Stimulated activated CD8-positive, alpha-beta memory T cell treated with anti-CD3 and anti-CD28 coated beads, Interleukin-2, amount 100 ng/mL, for 1 hour (primary cell): ENCODE data around the gene FRAS1.
"Not testable (repeated sequence)": the region's sequence is repeated elsewhere in the genome, so short reads cannot be mapped to it uniquely, and the experiment has no call there.

Experiments used
- DNase-seq, 2 donors: peaks; one replicate each; pipeline ENCODE4 v3.0.0-alpha.2; 2020; ENCODE audit warnings: low read depth in 2 of 2

The FRAS1 gene

DNA sequence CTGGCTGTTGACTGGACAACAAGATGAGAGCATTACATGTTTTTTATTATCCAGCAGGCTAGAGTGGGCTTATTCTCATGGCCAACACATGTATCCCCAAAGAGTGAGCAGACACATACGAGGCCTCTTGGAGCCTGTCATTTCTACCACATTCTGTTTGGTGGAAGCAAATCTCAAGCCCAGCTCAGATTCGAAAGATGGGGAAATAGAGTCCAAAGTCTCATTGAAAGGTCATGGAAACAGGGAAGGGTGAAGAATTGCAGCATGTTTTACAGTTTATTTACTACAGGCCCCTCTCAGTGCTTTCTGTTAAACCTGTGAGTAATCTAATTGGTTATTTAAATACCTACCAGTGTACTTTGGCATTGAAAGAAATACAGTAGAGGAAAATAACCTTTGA lies 108.6 kb downstream of the FRAS1 start:
- no peak for DNase-seq

DNA sequence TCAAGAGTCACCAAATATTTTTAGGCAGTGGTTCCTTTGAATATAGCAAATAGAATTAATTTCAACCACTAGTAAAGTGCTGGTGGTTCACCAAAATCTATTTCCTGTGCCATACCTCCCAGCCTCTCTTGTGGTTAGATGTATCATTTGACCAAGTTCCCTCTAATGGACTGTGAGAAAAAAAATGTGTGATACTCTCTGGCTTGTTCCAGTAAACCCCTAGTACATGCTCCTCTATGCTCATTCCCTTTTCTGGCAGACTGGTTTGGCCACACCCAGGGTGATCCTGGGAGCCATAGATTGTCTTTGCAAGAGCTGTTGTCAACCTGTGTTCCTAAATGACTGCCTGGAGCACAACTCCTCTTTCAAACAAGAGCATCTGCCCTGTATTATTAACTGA lies 109.5 kb downstream of the FRAS1 start:
- no peak for DNase-seq

DNA sequence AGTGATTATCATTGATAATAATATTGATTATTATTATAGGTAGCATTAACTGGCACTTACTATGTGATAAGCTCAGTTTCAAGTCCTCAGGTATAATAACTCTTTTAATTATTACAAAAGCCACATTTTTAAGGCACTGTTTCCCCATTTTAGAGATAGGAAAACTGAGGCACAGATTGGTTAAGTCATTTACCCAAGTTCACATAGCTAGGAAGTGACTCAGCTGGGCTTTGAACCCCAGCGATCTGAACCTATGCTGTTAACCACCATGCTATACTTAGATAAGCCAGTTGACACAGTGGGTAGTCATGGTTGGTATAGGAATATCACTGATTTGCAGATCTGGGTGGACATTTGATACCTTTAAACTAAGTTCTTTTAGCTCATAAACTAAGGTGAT lies 110.4 kb downstream of the FRAS1 start:
- DNase-seq: no peak

DNA sequence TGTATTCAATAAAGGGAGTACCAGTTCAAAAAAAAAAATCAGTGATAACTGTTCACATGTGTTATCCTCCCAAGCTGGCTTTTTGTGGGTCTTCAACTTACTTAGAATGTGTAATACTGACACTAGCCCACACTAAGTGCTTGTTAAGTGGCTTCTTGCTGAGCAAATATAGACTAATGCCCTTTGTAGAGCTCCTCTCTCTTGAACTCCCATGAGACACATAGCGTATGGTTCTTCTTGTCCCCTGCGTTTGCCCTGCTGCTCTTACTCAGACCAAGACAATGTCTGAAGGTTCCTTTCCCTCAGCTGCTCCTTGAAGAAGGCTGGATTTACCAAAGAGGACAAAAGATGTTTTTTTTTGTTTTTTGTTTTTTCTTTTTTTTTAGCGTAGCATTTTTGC lies 110.9 kb downstream of the FRAS1 start:
- no peak for DNase-seq

DNA sequence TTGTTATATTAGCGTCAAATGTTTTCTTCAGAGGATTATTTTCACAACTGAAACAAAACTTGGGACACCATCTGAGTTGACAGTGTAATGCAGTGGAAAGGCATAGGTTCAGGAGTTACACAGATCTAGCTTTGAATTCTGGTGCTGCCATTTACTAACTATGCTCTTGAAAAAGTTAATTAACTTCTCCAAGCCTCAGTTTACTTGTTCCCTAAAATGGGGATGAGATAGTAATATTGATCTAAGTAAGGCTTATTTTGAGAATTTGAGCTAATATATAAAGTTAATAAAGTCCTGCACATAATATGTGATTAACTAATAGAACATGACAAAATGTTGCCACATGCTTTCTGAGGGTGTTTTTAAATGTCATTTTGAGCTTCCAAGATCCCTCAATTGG lies 112.6 kb downstream of the FRAS1 start:
- no peak for DNase-seq

DNA sequence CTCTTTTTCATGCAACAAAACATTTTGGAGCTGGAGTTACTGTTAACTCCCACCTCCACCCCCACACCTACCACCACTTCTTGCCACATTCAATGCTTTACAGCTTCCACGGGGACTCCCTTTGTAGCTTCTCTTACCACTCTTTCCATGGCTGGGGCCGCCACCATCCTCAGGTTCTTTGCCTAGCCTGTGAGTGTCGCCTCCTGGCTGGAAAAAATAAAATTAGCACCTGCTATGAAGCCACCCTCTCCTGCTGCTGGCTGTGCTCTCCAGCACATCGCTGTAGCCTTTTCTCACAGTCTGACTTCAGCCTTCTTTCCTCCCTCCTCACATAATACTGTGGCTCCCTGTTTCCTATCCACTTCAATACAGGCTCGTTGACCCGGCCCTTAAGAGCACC lies 114.4 kb downstream of the FRAS1 start:
- DNase-seq: no peak

DNA sequence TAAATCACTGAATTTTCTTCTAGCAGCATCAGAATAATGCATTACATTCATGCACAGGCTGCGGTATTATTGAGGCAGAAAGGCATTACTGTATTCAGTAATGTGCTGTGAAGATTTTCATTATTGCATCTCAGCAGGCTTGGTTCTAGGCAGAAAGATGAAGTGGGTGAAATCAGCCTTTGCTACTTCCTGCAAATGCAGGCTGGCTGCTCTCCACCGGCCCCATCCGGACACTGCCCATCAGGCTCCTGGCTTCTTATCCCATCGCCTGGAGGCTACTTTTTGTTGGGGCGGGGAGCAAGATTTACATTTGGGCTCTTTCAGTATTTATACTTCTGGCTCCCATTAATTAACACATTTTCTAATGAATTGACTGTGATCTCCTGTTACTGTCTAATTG lies 117.8 kb downstream of the FRAS1 start:
- DNase-seq: no peak

DNA sequence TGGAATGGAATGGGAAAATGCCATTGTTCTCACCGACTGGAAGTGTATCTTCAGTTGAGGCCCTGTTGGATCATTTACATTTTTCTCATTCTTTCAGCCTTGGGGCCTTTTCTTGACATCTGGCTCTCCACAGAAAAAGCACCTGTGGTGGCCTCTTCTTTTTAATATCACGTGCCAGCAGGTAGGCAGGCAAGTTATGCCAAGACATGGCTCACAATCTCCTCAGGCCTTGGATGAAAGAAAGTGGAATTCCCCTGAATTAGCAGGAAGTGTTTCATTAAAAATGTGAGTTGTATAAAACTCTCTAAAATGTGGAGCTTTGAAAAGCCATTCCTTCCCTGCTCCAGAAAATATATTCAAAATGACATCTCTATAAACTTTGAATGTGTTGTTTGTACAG lies 122.1 kb downstream of the FRAS1 start:
- no peak for DNase-seq

DNA sequence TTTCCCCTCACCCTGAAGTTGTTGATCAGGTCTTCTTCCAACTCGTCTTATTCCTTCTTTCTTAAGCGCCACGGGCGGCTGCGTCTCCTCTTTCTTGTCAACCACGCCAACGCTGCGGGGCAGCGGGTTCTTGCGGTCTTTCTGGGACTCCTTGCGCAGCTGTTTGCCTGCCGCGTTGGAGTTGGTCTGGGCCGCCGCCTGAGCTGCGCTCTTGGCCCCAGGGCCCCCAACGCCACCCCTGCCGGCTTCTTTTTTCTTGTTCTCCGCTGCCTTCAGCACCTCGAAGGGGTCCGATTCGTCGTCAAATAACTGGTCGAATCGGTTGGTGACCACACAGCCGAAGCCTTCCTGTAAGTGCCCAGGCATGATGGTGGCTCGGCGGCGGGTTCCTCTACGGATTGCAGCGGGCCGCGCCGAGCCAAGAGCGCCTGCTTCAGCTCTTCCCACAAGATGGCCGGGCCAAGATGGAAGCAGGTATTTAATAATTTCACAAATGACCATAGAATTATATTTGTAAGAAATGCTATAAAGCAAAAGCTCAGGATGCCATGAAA lies 124.6 kb downstream of the FRAS1 start:
- DNase-seq: not testable (repeated sequence)

DNA sequence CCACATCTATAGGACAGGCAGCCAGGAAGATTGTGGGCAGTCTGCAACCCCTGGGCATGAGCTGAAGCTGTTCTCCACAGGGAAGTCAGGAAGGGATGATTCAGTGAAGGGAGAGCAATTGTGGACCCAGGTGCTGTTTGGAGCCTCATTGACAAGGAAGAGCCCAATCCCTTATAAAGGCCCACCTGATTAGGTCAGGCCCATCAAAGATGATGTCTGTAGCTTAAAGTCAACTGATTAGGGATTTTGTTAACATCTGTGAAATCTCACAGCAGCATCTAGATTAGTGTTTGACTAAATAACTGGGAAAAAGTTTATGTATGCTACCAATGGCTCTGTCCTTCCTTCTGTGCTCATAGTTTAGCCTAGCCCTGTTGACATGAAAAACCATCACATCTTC lies 127.5 kb downstream of the FRAS1 start:
- DNase-seq: no peak

DNA sequence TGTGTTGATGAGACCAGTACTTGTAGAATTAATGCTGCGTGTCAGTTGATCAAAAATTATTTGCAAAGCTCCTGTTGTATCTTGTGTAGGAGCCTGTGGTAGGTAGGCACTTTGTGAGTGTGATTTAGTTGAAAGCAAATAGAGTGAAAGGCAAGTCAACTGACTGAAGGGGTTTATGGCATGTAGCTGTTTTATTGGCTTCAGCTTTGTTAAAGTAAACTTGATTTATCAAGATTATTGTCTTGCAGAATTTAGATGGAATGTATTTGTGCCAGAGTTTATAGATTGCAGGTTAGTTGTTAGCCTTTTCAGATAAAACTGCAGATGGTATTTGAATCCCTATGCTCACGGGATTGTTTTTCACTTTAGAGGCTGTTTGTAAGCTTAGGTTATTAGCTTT lies 128.0 kb downstream of the FRAS1 start:
- DNase-seq: no peak

DNA sequence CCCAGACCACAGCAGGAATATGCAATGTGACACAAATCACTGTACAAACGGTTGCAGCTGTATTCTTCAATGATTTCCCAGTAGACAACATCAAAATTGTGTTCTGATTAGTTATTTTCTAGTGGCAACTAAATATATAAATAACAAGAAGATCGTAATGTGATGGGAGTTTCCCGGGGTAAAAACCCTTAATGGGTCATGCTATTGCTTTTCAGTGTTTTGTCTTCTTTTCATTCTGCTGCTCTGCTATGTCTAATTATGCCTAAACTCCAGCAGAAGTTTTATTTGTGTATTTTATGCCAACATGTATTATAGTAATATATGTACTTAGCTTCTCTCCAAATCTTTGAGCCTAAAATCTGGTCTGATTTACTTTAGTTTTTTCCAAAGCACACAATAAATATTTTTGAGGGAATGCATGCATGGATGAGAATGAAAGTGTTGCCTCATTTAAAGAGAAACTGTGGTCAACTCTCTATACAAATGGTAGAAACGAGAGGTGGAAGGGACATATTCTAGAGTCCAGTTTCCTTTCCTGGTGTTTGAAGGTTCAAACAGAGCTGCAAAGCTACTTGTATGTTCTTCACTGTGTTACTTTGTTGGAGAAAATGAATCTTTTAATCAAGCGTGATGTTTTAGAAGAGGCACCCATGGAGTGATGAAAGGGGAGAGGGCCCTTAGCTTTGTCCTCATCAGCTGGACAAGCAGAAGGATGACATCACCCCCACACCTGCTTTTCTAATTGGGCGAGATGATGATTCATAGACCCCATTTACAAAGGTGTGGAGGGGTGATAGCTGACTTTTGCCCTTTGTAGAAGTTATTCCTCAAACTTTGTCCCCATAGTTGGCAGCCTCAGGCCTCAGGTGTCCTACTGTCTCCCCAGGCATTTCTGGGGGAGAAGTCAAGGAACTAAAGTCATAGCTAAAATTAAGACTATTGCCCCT lies 129.7 kb downstream of the FRAS1 start:
- no peak for DNase-seq

DNA sequence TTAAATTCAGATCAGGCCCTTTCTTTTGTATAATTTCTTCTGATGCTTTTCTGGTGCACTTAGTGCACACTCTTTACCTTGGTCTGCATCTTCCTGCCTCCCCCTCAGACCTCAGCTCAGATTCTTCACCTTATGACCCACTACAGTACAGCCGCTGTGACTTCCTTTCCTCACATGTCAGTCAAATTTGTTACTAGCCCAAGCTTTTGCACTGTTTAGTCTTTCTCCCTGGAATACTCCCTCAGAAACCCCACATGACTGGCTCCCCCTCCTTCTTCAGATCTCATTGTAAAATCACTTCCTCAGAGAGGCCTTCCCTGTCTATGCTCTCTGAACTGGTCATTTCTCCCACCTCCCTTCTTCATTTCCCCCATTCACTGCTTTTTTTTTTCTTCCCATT lies 132.9 kb downstream of the FRAS1 start:
- no peak for DNase-seq

DNA sequence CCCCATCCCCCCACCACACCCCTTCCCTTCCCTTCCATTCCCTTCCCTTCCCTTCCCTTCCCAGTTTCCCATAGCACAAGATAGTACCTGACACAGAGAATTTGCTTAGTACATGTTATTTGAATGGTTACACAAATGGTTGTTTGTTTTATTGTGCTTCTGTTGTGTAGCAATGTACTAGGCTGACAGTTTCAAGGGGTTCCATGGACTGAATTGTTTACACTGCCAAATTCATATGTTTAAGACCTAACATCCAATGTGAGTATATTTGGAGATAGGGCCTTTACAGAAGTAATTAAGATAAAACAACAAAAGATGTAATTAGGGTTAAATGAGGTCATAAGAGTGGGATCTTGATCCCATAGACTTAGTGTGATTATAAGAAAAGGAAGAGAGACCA lies 133.5 kb downstream of the FRAS1 start:
- no peak for DNase-seq

DNA sequence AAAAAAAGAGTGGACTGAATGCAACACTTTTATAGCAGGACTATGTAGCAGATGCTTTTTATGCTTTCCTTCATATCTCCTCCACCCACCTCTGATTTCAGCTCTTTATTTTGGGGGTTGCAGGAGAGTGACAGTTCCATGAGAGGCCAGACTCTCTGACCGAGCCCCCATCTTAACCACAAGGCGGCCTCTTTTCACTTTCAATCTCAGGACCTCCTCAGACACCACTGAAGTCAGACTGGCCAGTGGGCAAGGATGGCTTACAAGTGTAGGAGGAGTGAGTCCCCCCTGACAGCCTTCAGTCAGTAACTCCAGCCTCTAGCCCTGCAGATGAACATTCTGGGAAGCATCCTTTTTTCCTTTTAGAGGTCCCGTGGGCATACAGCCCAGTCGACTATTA lies 140.8 kb downstream of the FRAS1 start:
- no peak for DNase-seq

DNA sequence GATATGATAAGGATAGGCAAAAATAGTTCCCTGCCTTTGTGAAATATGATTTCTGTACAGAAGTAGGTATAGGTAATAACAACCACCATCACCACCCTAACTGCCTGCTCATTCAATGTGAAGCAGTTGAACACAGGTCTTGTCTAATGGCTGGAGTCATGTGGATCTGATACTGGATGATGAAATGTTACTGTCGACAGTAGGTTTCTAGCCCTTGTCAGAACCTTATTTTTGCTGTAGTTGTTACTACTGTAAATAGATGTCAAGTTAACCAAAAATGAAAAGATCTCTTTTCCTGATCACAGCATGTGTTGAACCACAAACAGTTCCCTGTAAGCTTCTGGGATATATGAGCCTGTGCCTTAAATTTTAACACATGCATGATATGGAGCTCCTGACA lies 142.9 kb downstream of the FRAS1 start:
- no peak for DNase-seq

DNA sequence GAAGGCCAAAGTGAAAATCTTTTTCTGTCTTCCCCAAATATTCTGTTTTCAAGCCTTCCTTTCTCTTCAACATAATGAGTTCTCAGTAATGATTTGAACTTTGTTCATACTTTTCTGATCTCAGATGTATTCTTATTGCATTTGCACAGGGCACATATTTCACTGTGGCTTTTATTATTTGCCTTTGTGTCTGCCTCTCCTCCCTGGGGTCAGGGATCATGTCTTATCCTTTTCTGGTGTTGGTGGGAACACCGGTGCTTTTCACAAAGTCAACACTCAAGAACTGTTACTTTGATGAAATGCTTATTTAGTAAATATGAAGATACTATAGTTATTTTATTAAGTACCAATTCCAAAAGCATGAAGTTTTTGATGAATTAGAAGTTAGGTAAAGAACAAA lies 143.8 kb downstream of the FRAS1 start:
- DNase-seq: no peak

DNA sequence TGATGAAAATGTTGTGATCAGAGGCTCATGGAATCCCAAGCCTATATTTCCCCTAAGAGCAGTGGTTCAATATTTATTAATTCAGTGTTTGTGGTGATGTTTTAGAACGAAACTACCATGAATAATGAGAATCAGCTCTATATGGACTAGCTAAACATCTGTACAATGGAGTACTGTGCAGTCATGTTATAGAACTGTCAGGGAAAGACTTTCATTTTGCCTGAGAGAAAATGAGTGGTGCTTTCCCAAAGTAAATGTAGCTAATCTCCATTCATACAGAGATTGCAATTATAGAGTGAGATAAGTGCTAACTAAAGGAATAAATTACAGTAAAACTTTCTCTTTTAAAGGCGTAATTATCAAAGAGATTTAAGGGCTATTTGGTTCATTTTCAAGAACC lies 147.1 kb downstream of the FRAS1 start:
- no peak for DNase-seq

DNA sequence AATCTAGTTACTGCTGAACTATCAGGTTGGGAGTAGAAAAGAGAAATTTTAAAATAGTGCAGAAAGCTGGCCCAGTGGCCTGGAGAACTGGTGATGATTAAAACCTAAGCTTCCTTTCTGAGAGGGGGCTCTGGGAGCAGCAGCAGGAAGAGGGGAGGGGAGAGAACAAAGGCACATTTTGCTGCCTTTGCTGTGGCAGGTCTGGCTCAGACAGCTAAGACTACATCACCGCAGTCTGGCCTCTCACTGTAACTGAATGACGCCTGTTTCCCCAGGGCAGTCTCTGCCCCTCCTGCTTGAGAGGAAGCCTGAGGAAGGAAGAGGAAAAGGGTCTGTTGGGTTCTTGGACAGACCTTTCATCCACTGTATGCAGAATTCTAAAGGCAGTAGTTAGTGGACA lies 148.5 kb downstream of the FRAS1 start:
- no peak for DNase-seq

DNA sequence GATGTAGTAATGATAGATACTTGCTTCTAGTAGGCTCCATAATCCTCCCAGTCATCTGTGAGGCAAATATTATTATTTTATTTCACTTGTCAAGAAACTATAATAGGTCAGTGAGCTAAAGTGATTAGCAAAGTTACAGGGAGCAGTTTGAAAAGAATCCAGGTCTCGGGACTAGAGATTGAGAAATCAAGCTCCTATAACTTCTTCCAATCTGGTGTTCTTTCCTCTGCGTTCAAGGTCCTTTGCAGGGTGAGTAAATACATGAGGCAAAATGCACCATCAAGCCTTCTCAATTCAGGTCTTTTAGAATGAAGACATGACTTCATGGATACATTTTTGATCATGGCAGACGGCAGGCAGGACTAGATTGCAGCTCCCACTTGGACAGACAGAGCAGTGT lies 150.4 kb downstream of the FRAS1 start:
- DNase-seq: no peak

DNA sequence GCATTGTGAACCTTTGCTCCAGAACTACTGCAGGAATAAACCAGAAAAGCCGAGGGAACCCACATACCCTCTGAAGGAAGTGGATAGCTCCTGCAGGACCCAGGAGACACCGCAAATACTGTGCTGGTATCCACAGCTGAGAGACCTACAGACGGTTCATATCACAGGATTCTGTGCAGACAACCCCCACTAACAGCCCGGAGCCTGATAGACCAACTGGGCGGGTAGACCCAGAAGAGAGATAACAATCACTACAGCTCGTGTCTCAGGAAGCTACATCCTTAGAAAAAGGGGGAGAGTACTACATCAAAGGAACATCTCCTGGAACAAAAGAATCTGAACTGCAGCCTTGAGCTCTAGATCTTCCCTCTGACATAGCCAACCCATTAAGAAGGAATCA lies 150.8 kb downstream of the FRAS1 start:
- no peak for DNase-seq

DNA sequence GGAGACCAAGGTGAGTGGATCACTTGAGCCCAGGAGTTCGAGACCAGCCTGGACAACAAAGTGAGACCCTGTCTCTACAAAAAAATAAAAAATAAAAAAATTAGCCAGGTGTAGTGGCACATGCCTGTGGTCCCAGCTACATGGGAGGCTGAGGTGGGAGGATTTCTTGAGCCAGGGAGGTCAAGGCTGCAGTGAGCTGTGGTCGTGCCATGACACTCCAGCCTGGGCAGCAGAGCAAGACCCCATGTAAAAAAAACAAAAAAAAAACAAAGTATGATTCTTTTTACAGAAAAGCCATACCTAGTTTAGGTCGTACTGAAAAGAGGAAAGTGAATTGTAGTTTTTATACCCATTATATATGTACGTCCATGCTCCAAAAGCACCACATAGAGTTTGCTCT lies 151.8 kb downstream of the FRAS1 start:
- DNase-seq: not testable (repeated sequence)

DNA sequence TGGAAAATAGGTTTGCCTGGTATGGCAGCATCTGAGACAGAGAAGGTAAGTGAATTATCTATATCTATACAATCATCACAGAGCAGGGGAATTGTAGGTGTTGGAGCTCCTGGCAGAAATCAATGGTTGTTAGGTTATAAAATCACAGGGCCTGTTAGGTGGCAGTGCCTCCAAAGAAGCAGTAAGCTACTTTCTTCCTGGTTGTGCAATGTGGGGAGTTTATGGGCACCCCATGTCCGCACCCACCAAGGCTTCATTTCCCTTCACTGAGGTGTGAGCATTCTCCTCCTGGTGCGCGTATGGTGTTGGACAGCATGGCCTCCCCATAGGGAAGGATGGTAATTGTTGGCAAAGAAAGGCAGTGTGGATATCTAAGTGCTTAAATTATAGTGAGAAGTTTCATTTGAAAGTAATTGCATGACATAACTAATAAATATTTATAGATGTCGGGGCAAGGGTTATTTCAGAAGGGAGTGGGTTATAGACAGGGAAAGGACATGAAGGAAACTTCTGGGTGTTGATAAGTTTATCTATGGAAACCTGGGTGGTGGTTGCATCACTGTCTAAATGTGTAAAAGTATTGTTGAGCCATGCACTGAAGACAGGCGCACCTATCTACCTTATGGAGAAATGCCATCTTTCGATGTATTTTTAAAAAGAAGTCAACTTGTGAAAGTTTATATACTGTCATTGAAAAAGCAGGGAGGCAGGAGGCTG lies 153.7 kb downstream of the FRAS1 start:
- DNase-seq: no peak
